GM12801 (cell line): ENCODE results near the gene ARIH2.

Source experiments
- CTCF ChIP-seq: IDR thresholded peaks from one replicate; pipeline ENCODE4 v1.5.1; 2011; ENCODE audit warnings: control low read depth; ENCODE audit not compliant: insufficient read length; ENCODE audit errors: extremely low read depth

ARIH2 gene

GRCh38 chr3:49015072-49015471, 96.4 kb downstream of the ARIH2 start:
- no peak for TF ChIP-seq CTCF

- TF ChIP-seq CTCF: no peak
Measured at GRCh38 chr3:49015765-49016164, 97.1 kb downstream of the ARIH2 start.

- no peak for TF ChIP-seq CTCF
Measured at GRCh38 chr3:49016414-49017228, 98.0 kb downstream of the ARIH2 start.

- TF ChIP-seq CTCF: no peak
Measured at GRCh38 chr3:49017229-49017970, 98.8 kb downstream of the ARIH2 start.

- TF ChIP-seq CTCF: no peak
Measured at GRCh38 chr3:49017971-49018706, 99.5 kb downstream of the ARIH2 start, which contains the start of gene DALRD3. Gene DALRD3, minus strand, starts transcription at chr3:49018580. Its CDS starts 16 bp downstream, at chr3:49018564.

- no peak for TF ChIP-seq CTCF
Measured at GRCh38 chr3:49018707-49019006, 100.0 kb downstream of the ARIH2 start.

GRCh38 chr3:49019941-49020329, 101.3 kb downstream of the ARIH2 start:
- no peak for TF ChIP-seq CTCF
